Stimulated activated CD4-positive, alpha-beta T cell treated with anti-CD3 and anti-CD28 coated beads, Interleukin-1b, Interleukin-23, amount 100 ng/mL, for 24 hours (primary cell): ENCODE results near the gene MAP2K5.

Experiments used
- DNase-seq, 4 experiments: peaks; one replicate each; pipeline ENCODE4 v3.0.0-alpha.2; 2020; ENCODE audit warnings: low read depth in 4 of 4, low spot score in 1 of 4

The MAP2K5 gene

DNA sequence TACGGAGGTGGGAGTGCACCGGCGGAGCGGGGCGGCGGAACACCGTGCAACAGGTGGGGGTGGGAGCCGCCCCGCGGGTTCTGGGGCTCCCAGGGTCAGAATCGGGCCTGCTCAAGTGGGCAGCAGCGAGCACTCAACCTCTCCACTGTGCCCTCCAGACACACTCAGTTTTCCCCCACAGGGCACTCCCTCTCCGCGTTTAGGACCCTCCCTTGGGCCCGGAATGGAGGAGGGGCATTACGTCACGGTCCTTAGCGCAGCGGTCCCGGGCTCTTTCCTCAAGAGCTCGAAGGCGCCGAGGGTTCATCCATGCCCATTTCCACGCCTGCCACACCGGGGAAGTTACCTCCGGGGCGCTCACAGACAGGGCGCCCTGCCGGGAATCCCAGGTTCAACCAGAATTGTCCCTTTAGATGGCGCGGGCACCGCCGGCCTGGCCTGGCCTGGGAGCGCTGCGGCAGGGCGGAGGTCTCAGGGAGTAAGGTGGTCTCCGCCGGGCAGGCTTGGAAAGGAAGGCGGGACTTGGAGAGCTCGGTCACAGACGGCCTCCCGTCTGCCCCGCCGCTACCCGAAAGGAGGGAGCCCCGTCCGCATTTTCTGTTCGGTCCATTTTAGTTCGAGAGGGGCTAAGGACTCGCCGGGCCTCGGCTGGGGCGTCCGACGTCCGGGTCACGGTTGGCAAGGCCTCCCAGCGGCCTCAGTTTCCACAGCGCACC is 292.2 kb downstream of the MAP2K5 start:
- no peak for DNase-seq

DNA sequence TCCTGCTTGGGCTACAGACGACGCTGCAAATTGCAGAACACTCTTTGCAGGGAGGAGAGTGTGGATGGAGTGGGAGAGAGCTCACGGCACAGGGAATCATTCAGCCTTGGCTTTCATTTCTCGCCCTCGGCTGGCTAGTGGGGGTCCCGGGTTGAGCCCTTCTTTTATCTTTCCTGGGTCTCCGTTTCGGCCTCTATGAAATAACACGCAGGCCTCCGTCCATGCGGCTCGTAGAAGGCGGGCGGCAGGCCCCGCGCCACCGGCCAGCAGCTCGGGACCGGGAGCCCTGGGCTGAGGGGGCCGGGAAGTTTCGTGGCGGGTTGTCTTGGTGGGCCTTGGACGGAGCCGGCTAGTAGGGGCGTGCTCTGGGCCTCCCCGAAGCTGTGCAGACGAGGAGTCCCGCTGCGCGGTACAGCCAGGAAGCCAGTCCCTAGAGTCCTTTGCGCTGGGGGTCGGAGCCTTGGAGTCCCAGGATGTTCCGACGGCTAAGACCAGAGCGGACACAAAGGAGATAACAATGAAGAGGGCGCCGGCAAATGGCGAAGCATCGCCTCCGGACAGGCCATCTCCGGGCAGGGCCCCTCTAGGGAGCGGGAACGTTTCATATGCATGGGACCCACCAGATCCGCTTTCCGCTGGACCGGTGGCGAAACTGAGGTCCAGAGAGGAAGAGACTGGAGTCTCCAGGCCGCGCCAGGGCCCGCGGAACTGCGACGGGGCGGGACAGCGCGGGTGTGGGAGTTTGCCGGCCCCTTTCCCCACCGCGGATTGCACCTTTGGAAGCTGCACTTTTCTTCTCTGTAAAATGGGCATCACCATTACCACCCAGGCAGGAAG is 293.0 kb downstream of the MAP2K5 start:
- DNase-seq: no peak

DNA sequence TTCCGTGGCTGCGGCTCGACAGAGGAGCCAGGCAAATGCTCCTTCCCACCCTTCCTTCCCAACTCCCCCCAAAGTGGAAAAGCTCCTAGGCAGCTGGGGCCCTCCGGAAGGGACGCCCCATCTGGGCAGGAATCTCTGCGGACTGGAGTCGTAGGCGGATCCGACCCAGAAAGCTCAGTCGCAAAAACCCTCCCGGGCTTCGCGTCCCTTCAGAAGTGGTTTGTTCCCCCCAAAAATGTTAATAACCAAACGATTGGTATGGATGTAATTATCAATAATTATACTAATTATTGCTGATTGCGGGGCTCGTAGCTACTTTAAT is 293.6 kb downstream of the MAP2K5 start:
- no peak for DNase-seq

DNA sequence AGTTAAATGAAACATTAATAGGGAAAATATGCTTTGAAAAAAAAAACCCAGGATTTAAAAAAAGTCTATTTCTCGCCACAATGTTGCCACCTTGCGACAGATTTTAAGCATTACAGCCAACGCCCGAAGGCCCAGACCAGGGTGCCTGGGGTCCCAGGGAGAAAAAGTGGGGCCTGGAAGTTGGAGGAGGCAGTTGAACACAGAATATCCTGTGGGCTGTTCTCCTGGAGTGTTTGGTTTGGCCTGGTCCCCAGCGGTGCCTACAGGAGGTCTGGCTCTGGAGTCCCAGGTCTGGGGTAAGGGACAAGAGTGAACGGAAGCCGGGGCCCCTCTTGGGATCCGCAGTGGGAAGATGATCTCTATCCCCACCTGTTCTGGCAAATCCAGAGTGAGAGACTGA is 294.0 kb downstream of the MAP2K5 start:
- no peak for DNase-seq

DNA sequence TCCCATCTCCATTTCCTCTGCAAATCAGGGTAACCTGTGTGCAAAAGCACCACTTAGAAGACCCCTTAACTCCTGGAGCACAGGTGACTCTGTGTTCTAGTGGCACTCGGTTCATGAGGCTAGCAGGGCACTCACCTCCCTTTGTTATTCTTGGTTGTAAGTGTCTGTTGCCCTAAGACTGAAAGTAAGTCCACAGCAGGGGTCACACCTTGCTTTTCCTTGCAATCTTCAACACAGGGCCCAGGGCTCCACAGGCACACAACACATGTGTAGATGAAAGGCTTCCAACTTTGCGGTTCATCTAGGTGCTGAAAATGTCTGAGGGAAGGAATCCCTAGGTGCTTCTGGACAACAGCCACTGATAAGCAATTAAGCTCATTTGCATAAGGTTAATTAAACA is 294.5 kb downstream of the MAP2K5 start:
- DNase-seq: no peak

DNA sequence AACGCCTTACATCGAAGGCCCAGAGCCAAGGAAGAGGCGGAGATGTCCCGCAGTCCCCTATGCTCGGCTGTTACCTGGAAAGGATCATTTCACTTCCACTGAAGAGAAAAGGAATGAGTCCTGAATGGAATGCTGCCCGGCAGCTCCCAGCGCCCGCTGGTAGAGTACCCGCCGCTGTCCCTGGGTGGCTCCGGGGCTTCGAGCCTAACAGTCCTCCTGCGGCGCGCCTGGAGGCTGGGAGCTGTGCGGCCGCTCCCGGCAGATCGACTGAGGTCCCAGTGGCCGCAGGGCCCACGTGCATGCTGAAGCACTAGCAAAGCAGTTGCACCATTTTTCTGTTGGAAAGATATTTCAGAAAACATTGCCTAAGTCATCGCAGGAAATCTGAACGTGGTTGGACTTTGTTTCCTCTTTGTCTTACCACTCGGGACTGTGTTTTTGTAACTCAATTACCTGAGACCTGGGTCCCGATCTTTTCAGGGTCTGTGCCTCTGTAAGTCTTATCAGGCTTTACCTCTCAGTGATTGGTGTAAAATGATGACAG is 296.4 kb downstream of the MAP2K5 start:
- no peak for DNase-seq

DNA sequence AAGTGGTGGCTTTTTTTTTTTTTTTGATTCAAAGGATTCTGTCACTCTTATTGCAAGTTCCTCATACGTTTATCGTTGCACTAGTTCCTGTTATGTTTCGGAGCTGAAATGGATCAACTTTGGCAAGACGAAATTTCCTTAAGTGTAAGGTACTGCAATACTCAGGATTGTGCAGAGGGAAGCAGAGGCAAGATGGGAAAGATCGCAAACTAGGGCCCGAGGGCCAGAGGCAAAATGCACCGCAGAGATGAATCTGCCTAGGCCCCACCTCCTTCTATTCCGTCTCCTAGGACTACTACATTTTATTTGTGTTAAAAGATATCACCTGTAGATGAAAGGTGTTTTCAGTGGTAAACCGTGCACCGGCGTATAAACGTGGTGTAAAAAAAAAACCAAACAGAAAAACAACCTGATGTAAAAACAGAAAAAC is 297.0 kb downstream of the MAP2K5 start:
- DNase-seq: no peak

DNA sequence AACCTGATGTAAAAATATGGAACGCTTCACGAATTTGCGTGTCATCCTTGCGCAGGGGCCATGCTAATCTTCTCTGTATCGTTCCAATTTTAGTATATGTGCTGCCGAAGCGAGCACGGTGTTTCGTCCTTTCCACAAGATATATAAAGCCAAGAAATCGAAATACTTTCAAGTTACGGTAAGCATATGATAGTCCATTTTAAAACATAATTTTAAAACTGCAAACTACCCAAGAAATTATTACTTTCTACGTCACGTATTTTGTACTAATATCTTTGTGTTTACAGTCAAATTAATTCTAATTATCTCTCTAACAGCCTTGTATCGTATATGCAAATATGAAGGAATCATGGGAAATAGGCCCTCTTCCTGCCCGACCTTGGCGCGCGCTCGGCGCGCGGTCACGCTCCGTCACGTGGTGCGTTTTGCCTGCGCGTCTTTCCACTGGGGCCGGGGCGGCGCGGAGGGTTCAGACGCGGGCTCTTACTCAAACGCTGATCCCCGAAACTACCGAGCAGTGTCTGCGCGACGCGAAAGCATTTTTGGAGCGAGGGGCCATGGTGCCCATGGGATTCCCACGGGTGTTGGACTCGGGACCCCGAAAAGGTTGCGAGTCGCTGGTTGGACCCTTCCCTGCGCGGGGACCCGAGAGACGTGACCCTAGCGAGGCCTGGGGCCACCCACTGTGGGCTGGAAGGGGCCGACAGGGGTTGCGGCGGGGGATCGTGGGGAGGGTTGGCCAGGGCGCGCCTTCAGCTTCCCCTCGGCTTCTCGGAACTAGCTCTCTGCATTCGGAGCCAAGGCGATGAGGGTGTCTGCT is 297.6 kb downstream of the MAP2K5 start, which contains the start of gene RNU6-1:
Gene RNU6-1, minus strand, starts transcription at position 117 of the 820 bp plus-strand sequence.
- peak; percentile 80 to 90 (median 89) for DNase-seq

DNA sequence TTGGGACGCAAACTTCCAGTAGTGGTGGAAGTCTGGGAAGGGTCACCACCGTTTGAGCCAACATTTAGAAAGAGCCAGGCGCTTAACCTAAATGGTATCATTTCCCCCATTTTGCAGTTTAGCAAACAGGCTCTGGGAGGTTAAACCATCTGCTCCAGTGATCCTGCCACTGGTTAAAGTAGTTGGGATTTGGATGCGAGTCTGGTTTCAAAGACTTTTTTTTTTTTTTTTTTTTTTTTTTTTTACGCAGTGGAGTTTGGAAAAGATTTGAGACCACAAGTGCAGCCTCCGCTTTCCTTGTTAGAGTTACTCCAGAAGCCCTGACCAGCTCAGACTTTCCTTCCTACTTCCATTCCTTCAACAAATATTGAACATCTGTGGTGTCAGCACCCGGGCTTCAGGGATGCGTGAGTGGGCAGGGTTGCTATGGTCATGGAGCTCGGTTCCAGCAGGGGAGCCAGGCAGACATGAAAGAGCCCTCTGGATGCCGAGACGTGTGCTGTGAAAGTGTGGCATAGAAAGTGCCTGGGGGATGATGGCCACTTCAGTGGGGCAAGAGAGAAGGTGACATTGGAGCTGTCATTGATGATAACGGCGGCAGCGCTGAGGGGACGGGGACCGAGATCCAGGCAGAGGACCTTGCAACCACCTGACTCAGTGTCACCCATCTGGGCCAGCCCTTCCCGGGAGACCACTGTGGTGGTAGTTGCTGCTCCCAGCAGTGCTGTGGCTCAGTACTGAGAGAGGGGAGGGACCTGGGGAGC is 298.4 kb downstream of the MAP2K5 start:
- no peak for DNase-seq

DNA sequence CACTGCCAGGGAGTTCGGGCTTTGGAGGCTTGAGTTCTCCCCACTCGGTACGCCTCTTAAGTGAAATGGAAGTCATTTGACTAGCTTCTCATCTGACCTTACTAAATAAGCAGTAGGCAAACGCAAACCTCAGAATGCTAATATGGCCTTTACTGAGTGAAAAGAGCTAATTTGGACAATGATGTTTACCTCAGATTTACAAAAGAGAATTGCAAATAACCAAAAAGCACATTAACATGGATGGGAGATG is 298.9 kb downstream of the MAP2K5 start:
- DNase-seq: no peak

DNA sequence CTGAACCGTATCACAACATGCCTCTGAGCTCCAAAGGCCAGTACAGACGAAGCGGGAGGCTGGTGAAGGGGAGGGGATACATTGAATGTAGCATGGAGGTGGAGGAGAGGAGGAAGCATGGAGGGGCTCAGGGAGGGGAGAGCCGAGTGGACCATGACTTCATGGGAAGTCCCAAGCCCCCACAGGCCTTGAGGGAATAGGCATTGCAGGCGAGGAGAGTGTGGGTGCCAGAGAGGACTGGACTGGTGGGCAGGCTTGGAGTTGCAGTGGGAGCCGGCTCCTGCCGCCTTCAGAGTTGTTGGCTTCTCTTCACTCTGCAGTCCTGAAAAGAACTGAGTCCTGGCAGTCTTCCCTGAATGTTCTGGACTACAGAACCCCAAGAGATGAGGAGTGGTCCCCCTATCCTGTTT is 300.6 kb downstream of the MAP2K5 start:
- no peak for DNase-seq

DNA sequence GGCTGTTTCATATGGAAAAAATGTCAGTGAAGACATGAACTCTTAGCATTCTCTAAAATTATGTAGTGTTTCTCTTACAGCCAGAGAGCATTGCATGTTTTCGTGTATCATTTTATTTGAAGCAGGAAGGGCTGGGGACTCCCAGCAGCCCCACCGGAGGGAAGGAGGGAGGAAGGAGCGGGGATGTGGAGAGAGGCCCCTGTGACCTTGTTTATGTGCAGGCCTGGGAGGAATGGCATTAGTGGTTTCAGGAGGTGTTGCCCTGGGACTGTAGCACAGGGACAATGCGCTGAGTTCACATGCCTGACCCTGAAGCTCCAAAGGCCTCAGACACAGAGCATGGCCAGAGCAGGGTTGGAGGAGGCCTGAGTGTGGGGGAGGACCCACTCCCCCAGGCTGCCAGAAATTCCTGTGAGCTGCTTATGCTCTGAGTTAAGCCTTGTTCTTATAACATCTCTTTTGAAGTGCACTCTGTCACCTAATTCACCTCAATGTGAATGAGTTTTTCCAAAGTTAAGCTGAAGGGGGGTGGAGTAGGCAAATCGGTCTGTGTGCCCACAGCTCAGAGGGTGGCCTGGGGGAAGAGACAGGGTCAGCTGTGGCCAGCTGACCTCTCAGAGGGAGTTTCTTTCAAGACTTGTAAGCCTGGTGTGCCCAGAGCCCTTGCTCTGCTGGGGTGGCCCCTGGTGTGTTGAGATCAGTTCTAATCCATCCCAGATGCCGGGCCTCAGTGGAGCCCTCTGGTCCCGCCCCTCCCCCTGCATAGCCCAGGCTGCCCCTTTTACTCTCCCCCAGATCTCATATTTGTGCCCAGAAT is 301.3 kb downstream of the MAP2K5 start:
- no peak for DNase-seq

DNA sequence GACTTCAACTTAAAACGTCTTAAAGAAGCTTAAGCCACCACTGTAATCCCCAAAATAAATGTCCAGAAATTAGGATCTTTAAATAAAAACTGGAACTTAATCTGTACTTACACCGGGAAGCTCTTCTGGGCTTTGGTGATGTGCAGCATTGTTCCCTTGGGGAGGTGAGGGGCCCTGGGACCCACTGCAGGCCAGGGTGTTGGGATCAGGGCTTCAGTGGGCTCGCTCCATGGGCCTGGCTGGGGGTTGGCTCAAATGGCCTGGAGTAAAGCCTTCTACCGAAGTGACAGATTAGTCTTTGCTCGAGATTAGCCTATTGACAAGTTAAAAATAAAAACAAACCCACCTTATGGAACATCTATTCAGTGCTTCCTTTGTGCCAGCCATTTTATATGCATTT is 303.5 kb downstream of the MAP2K5 start:
- no peak for DNase-seq

DNA sequence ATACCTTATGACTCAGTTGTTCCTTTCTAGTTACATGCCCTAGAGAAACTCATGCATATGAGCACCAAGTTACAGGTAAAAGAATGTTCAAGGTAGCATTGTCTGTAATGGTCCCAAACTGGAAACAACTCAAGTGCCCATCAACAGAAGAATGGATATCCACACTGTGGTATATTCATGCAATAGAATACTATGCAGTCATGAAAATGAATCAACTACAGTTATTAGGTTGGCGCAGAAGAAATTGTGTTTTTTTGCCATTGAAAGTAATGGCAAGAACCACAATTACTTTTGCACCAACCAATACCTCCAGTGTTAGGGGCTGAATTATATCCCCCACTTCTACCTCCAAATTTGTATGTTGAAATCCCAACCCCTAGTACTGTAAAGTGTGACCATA is 307.0 kb downstream of the MAP2K5 start:
- no peak for DNase-seq

DNA sequence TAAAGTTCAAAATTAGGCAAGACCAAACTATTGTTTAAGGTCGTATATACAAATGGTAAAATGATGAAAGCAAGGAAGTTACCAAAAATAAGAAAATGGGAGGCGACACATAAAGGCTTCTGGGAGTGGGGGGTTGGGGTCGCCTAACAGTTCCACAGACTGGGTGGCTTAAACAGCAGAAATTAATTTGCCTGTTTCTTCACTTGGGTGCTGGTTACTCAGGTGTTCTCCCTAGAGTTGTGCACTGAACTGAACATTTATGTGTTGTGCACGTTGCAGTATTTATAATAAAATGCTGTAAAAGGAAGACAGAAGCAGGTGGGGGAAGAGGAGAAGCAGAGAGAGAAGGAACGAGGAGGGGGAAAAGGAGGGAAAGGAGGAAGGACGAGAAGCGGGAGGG is 307.8 kb downstream of the MAP2K5 start:
- no peak for DNase-seq

DNA sequence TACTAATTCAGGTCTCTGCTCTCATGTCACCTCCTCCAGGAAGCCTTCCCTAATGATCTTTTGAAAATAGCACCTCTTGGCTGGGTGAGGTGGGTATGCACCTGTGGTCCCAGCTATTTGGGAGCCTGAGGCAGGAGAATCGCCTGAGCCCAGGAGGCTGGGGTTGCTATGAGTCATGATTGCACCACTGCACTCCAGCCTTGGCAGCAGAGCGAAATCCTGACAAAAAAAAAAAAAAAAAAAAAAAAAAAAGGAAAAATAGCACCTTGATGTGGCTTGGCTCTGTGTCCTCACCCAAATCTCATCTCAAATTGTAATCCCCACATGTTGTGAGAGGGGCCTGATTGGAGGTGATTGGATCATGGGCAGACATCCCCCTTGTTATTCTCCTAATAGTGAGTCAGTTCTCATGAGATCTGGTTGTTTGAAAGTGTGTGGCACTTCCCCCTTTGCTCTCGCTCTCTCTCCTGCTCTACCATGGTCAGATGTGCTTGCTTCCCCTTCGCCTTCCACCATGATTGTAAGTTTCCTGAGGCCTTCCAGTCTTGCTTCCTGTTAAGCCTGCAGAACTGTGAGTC is 308.6 kb downstream of the MAP2K5 start:
- no peak for DNase-seq

DNA sequence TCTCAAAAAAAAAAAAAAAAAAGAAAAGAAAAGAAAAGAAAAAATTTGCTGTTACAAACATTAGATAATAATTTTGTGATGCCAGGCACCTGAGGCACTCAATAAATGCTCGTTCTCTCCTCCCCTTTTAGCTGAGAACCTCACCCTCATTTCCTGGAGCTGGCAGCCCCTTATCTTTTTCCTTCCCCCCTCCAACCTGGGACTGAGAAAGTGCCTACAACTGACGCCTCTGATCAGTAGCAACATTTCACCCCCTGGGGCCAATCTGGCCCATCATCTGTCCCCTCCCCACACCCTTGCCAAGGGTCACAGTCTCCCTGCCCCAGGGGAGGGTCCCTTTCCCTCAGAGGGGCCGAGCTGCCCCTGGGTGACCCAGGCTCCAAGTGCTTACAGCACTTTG is 309.9 kb downstream of the MAP2K5 start:
- DNase-seq: no peak

DNA sequence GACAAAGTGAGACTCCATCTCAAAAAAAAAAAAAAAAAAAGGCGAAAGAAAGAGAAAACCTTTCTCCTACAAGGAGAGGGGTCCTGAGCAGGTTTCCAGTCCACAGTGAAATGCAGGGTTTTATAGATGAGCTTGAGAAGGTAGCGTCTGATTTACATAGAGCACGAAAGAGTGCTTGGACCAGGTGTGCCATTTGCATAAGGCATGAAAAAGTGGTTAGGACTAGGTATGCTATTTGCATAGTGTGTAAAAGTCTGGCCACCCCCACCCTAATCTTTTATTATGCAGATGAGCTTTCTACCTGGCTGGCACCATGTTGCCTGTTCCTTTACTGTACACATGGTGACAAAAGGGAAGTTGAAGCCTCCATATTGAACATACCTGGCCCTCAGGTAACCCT is 311.0 kb downstream of the MAP2K5 start:
- no peak for DNase-seq

DNA sequence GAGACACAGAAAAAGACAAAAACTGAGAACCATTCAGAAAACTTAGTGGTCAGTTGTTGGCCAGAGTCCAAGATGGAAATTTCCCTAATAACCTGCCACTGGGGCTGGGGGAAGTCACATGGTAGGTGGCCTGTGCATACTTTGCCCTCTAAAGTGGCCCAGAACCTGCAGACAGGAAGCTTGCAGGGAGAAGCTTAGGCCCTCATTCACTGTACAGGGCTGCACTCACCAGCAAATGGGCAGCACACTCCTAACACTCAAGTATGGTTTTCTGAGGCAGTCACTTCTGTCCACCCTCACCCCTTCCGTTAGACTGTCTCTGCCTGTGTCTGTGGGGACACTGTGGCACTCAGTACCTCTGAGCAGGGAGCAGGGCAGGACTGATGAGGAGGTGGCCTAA is 311.9 kb downstream of the MAP2K5 start:
- no peak for DNase-seq

DNA sequence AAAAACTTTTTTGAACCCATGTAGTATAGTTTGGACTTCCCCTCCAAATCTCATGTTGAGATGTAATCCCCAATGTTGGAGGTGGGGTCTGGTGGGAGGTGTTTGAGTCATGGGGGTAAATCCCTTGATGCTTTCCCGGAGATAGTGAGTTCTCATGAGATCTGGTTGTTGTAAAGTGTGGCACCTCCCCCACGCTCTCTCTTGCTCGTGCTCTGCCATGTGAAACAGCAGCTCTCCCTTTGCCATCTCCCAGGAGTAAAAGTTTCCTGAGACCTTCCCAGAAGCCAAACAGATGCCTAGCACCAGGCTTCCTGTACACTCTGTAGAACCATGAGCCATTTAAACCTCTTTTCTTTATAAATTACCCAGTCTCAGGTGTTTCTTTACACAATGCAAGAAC is 313.3 kb downstream of the MAP2K5 start:
- no peak for DNase-seq
